NCI-H187 treated with DMSO at 0.1 percent for 48 hours (cell line): ENCODE measurements around the gene ACVR1B.
"Not testable (repeated sequence)": the region's sequence is repeated elsewhere in the genome, so short reads cannot be mapped to it uniquely, and the experiment has no call there.

Experiments
- DNase-seq: peaks from one replicate; lab custom pipeline; 2025; lab: John Stamatoyannopoulos, UW

The ACVR1B gene

GRCh38 chr12:51970904-51971646, 19.6 kb downstream of the ACVR1B start:
- no peak for DNase-seq

- no peak for DNase-seq
These were observed 20.4 kb downstream of the ACVR1B start for GRCh38 chr12:51971679-51972421.

- no peak for DNase-seq
These were observed 20.9 kb downstream of the ACVR1B start for GRCh38 chr12:51972422-51972812.

GRCh38 chr12:51972849-51973273, 21.4 kb downstream of the ACVR1B start:
- no peak for DNase-seq

- no peak for DNase-seq
These were observed 22.1 kb downstream of the ACVR1B start for GRCh38 chr12:51973560-51973959.

- DNase-seq = no peak
These were observed 23.1 kb downstream of the ACVR1B start for GRCh38 chr12:51974646-51975045.

GRCh38 chr12:51975196-51975595, 23.7 kb downstream of the ACVR1B start:
- no peak for DNase-seq

GRCh38 chr12:51976376-51977160, 25.1 kb downstream of the ACVR1B start:
- DNase-seq = no peak

GRCh38 chr12:51977320-51977753, 25.8 kb downstream of the ACVR1B start:
- no peak for DNase-seq

GRCh38 chr12:51979306-51979705, 27.8 kb downstream of the ACVR1B start:
- not testable (repeated sequence) for DNase-seq

- DNase-seq = no peak
These were observed 28.7 kb downstream of the ACVR1B start for GRCh38 chr12:51980051-51980808.

- no peak for DNase-seq
These were observed 29.3 kb downstream of the ACVR1B start for GRCh38 chr12:51980809-51981127.

GRCh38 chr12:51984657-51985056, 33.2 kb downstream of the ACVR1B start:
- DNase-seq = no peak

GRCh38 chr12:51985154-51985835, 33.8 kb downstream of the ACVR1B start:
- DNase-seq = no peak

GRCh38 chr12:51986834-51987233, 35.3 kb downstream of the ACVR1B start:
- no peak for DNase-seq

GRCh38 chr12:51992246-51992645, 40.7 kb downstream of the ACVR1B start:
- DNase-seq = no peak

- no peak for DNase-seq
These were observed 43.0 kb downstream of the ACVR1B start for GRCh38 chr12:51994539-51994820.

GRCh38 chr12:51994959-51995358, 43.5 kb downstream of the ACVR1B start:
- DNase-seq = no peak

- no peak for DNase-seq
These were observed 45.6 kb downstream of the ACVR1B start for GRCh38 chr12:51997136-51997535.

- DNase-seq = no peak
These were observed 51.6 kb downstream of the ACVR1B start for GRCh38 chr12:52003016-52003550.

- DNase-seq = no peak
These were observed 52.1 kb downstream of the ACVR1B start for GRCh38 chr12:52003591-52003990.
